GM19099 (cell line): Measurements from ENCODE around the gene TRERF1.

Experiments
- POLR2A ChIP-seq: IDR thresholded peaks from 3 replicates; pipeline ENCODE4 v1.6.1; 2011; ENCODE audit warnings: low read depth; ENCODE audit not compliant: insufficient read length; ENCODE audit errors: extremely low read depth

TRERF1 gene

GRCh38 chr6:42225419-42225818 is 226.3 kb downstream of the TRERF1 start:
- TF ChIP-seq POLR2A = no peak

- TF ChIP-seq POLR2A = no peak
Measured at GRCh38 chr6:42225029-42225339, 226.7 kb downstream of the TRERF1 start.

GRCh38 chr6:42224222-42225028 is 227.3 kb downstream of the TRERF1 start:
- no peak for TF ChIP-seq POLR2A

DNA sequence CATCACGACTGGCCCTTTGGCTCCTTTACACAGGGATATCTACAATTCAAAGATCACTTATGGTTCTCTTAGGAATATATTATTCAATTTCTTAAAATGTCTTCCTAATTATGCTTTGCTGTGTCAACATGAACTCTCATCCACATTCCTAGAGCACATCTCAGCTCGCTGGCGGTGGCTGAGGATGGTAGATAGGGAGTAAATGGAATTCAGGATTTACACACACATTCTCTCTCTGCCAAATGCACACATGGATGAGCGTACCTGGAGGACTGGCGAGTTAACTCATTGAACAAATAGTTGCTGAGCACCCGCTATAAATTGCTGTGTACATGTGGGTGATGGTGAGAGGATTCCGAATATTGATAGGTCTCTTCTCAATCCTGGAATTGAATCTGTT is 229.3 kb downstream of the TRERF1 start:
- TF ChIP-seq POLR2A = no peak

GRCh38 chr6:42221546-42221945 is 230.2 kb downstream of the TRERF1 start:
- no peak for TF ChIP-seq POLR2A

DNA sequence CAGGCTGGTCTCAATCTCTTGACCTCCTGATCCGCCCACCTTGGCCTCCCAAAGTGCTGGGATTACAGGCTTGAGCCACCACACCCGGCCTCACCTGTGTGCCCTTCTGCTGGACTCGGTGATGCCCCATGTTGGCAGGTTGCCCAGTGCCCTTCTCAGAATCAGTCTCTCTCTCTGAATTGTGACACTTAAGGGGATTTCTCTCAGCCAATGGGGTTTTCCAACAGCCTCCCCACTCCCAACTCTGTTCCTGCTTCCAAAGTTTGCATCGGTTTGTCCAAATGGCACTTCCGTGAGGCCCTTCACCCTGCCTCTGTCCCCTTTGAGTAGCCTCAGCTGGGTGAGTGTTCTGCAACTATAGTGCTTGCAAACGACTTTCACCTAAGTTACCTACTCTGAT is 230.9 kb downstream of the TRERF1 start:
- no peak for TF ChIP-seq POLR2A

GRCh38 chr6:42217519-42218367 is 234.0 kb downstream of the TRERF1 start, which contains the start of gene MRPS10:
MRPS10 (minus strand) TSS chr6:42217861; CDS start chr6:42217849, 12 bp downstream.
- peak; percentile 93 for TF ChIP-seq POLR2A

DNA sequence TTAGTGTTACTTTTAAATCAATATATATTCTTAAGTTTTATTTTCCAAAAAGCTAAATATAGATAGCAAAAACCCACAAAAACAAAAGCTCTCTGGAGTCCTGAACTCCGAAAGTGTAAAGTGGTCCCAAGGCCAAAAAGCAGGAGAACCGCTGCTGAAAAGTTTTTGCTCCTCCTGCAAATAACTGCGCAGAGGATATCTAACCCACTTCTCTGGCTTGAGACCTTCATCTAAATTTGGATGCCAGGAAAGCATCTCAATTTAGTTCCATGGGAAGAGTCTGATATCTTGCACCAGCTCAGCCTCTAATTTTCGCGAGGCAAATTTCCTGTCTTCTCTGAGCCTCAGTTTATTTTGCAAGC is 234.6 kb downstream of the TRERF1 start:
- no peak for TF ChIP-seq POLR2A

DNA sequence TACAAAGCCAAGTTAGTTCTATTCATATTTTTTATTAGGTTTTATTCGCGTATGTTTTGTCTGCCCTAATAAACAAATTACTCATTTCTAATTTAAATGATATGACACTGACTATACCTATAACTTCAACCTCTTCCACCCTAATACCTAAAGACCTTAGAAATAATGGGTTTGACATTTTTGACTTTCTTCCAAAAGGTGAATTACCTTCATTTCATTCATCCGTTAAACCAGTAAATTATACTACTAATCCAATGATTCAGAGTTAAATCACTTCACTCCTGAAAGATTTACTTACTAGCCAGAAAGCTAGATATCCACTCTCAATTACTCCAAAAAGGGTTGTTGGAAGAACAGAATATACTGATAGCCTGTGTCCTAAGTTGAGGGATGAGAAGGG is 239.3 kb downstream of the TRERF1 start:
- TF ChIP-seq POLR2A = no peak

DNA sequence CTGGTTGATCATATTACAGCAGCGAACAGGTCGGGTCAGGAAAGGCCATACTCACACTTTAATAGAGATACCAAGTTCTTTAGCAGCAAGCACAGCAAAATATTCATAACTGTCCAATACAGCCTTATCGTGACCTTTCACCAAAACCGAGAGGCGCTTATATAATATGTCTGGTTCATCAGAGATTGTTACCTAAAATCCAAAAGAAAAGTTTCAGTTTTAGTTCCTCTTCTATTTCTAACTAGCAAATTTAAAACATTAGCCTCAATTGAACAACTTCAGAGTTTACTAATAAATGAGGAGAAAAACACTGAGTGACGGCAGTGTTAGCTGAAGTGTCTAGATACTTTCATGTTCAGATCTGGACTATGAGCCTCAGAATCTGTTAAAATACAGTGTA is 240.0 kb downstream of the TRERF1 start:
- TF ChIP-seq POLR2A = no peak

DNA sequence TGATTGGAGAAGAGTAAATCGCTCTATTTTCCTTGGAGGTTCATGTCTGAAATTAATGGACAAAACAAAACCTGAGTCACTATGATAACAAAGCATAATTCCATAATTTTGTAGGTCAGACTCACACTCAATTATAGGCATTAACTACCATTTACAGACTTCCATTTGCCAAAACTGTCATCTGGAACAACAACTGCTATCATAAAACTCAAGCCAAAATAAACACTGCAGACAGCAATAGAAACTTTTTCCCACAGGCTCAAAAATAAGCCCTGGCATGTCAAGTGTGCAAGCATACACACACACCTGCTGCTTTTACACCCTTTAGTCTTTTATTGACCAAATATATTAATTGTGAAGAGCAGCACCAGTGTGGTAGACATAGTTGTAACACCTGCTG is 241.2 kb downstream of the TRERF1 start:
- TF ChIP-seq POLR2A = no peak

DNA sequence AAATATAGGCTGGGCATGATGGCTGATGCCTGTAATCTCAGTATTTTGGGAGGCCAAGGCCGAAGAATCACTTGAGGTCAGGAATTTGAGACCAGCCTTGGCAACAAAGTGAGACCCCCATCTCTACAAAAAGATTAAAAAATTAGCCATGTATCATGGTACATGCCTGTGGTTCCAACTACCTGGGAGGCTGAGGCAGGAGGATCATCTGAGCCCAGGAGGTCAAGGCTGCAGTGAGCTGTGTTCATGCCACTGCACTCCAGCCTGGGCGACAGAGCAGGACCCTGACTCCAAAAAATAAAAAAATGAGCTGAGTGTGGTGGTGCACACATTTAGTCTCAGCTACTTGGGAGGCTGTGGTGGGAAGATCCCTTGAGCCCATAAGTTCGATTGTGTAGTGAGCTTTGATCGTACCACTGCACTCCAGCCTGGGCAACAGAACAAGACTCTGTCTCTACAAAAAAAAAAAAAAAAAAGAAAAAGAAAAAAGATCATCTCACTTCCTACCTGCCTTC is 246.9 kb downstream of the TRERF1 start:
- no peak for TF ChIP-seq POLR2A

DNA sequence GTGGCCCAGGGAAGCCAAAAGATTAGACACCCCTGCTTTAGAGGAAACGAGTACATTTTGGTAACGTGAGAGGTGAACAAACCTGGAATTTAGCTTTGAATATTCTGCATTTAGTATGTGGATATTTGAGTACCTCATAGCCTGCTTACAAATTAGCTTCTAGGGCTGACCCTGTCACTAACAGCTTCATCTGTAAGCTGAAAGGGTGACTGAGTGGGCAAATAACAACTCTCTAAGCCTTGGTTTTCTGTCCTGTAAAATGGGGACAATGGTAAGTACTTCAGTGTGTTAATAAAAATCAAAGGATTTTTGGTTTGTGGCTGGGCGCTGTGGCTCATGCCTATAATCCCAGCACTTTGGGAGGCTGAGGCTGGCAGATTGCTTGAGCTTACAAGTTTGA is 248.5 kb downstream of the TRERF1 start:
- no peak for TF ChIP-seq POLR2A

GRCh38 chr6:42201382-42201781 is 250.3 kb downstream of the TRERF1 start:
- no peak for TF ChIP-seq POLR2A

GRCh38 chr6:42200035-42200434 is 251.7 kb downstream of the TRERF1 start:
- no peak for TF ChIP-seq POLR2A
